Fibroblast of skin of left quadriceps (primary cell): Measurements from ENCODE around the gene TRAIP.
"Not testable (repeated sequence)": the region's sequence is repeated elsewhere in the genome, so short reads cannot be mapped to it uniquely, and the experiment has no call there.

Experiments used
- DNase-seq, 2 experiments: peaks; one replicate each; pipeline ENCODE4 v3.0.0-alpha.2; 2013; ENCODE audit warnings: low read depth in 2 of 2

TRAIP gene

GRCh38 chr3:49826016-49826415 lies 30.3 kb downstream of the TRAIP start:
- DNase-seq, result no peak

- DNase-seq, result not testable (repeated sequence)
These were observed 33.2 kb downstream of the TRAIP start for GRCh38 chr3:49823131-49823530.

GRCh38 chr3:49813497-49814174 lies 42.7 kb downstream of the TRAIP start, which contains the start of gene UBA7:
Gene UBA7, minus strand, starts transcription at chr3:49813953. Its CDS starts 166 bp downstream, at chr3:49813787.
- peak; percentile 66 to 73 for DNase-seq

GRCh38 chr3:49812916-49813496 lies 43.4 kb downstream of the TRAIP start:
- no peak for DNase-seq

- no peak for DNase-seq
These were observed 48.8 kb downstream of the TRAIP start for GRCh38 chr3:49807431-49808114.

- DNase-seq, result no peak
These were observed 49.5 kb downstream of the TRAIP start for GRCh38 chr3:49806850-49807249.

- peak; percentile 82 to 83 for DNase-seq
These were observed 50.3 kb downstream of the TRAIP start for GRCh38 chr3:49805897-49806701.

- DNase-seq, result peak; percentile 98
These were observed 51.0 kb downstream of the TRAIP start for GRCh38 chr3:49805367-49805782.

GRCh38 chr3:49804141-49805041 lies 52.0 kb downstream of the TRAIP start:
- no peak for DNase-seq

- DNase-seq, result peak in 1 of 2 experiments; percentile 33
These were observed 52.8 kb downstream of the TRAIP start for GRCh38 chr3:49803465-49804140.

GRCh38 chr3:49802719-49803464 lies 53.5 kb downstream of the TRAIP start, which contains the start of gene INKA1:
Gene INKA1, plus strand, starts transcription at chr3:49803261. Its CDS starts 132 bp downstream, at chr3:49803393.
- peak; percentile 63 to 64 for DNase-seq

- no peak for DNase-seq
These were observed 55.2 kb downstream of the TRAIP start for GRCh38 chr3:49801160-49801559.

- DNase-seq, result no peak
These were observed 56.6 kb downstream of the TRAIP start, which contains the start of gene CDHR4 for GRCh38 chr3:49799761-49800160. Gene CDHR4, minus strand, starts transcription at chr3:49799873. Its CDS starts 61 bp downstream, at chr3:49799812.

- no peak for DNase-seq
These were observed 57.3 kb downstream of the TRAIP start for GRCh38 chr3:49799105-49799504.

- no peak for DNase-seq
These were observed 61.1 kb downstream of the TRAIP start for GRCh38 chr3:49794926-49795905.

- DNase-seq, result no peak
These were observed 61.9 kb downstream of the TRAIP start for GRCh38 chr3:49794431-49794830.

- no peak for DNase-seq
These were observed 62.8 kb downstream of the TRAIP start for GRCh38 chr3:49793486-49794085.
